Stimulated activated CD8-positive, alpha-beta memory T cell treated with anti-CD3 and anti-CD28 coated beads, Interleukin-12 subunit alpha, Interleukin-12 subunit beta, amount 100 ng/mL, for 24 hours (primary cell): ENCODE measurements around the gene HDAC11.

ENCODE experiments used
- DNase-seq: peaks from one replicate; pipeline ENCODE4 v3.0.0-alpha.2; 2020; ENCODE audit errors: extremely low read depth

The HDAC11 gene

GRCh38 chr3:13543253-13543652 lies 63.1 kb downstream of the HDAC11 start:
- DNase-seq = no peak

- DNase-seq = peak; percentile 25
Measured at GRCh38 chr3:13544293-13544831, 64.3 kb downstream of the HDAC11 start.

DNA sequence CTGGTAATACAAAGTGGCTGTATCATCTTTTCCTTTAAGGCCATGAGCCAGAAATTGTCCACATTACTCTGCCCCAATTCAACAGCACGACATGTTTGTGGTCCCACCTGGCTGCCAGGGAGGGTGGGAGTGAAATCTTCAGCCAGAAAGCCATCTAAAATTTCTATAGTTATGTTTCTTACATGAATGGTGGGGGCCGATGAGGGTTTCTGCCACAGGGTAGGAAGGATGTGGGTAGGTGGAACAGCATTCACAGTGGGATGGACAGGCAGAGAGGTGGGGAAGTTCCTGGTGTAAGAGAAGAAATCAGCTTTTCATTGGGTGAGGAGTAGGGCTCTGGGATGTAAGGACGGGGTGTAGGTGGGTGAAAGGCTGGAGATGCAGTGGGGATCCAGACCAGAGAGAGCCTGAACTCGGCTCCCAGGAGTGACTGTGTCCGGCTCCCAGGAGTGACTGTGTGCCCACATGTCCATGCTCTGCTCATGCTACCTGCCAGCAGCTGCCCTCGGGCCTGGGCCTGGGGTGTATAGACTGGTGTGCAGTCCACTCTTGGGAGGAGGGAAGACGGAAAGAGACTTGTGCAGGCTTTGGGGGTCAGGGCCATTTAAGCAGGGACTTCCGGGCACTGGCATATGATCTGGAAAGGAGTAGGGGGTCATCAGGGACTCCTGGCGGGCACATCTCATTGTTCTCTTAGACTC lies 65.0 kb downstream of the HDAC11 start:
- DNase-seq = no peak

DNA sequence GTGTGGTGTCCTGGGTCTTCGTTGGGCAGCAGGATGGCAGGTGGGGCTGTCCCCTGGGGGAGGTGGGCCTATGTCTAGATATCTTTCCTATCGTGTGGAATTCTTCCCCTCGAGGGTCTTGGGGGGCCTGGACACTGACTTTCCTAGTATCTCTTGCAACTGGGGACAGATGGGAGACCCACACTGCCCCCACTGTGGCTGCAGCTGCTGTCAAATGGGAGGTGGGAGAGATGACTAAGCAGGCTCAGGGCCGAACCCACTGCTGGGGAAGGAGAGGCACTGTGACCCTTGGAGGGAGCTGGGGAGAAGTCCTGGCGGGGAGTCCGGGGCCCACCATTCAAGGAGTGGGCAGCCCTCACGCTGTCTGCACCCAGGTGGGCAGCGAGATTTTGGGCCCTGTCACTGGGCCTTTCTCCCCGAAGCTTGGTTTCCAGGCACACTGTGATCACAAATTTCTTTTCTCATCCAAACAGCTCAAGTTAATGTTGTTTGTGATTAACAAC lies 65.9 kb downstream of the HDAC11 start:
- DNase-seq = no peak

- no peak for DNase-seq
Measured at GRCh38 chr3:13546667-13547171, 66.6 kb downstream of the HDAC11 start.

GRCh38 chr3:13547591-13548371 lies 67.7 kb downstream of the HDAC11 start:
- DNase-seq = no peak

DNA sequence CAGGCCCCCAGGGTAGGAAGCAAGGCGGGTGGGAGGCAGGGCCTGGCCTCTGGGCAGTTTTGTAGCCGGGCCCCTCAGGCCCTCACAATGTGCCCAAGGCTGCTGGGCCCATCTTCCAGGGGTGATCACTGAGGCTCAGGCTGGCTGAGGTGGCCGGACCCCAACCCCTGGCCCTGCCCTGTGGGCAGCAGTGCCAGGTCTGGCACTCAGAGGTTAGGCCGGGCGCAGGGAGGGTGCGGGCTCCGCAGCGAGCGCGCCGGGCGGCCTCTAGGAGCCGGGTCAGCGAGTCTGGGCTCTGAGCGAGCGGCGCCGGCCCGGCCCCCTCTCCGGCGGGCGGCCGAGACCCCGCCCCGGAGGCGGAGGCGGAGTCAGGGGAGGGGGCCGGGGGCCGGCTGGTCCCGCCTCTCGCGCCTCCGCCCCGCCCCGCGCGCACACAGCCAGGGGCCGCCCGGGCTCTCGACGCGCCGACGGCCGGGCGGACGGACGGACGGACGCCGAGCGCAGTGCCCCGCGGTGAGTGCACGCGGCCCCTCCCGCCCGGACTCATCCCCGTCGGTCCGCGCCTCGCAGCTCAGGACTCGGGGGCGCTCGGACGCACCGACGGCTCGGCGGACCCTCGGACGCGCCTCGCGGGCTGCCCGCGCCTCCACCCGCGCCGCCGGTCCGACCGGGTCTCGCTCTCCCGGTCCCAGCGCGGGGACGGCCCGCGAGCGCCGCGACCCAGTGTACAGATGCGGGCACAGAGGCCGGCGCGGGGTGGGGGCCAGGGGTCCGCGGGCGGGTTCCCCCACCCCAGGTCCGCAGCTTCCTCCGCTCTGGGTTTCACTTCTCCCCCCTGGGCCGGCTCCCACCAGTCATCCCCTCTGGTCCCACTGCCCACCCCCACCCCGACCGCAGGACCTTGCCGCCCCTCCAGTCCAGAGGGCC lies 68.9 kb downstream of the HDAC11 start, which contains the start of gene FBLN2:
FBLN2 (plus strand) TSS at position 430 of the 927 bp plus-strand sequence. CDS start 21,231 bp downstream, outside the sequence.
- DNase-seq = no peak

GRCh38 chr3:13549623-13550422 lies 69.7 kb downstream of the HDAC11 start:
- DNase-seq = no peak

DNA sequence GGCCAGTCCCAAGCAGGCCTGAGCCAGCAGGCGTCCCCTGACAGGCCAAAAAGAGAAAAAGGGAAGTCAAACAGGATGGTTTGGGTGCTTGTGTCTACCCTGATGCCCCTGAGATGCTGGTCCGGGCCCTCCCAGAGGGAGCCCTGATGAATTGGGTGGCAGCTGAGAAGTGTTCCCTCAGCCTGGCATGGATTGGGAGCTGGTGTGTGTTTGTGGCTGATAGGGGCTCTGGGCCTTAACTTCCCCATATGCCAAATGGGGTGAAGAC lies 70.3 kb downstream of the HDAC11 start:
- no peak for DNase-seq

DNA sequence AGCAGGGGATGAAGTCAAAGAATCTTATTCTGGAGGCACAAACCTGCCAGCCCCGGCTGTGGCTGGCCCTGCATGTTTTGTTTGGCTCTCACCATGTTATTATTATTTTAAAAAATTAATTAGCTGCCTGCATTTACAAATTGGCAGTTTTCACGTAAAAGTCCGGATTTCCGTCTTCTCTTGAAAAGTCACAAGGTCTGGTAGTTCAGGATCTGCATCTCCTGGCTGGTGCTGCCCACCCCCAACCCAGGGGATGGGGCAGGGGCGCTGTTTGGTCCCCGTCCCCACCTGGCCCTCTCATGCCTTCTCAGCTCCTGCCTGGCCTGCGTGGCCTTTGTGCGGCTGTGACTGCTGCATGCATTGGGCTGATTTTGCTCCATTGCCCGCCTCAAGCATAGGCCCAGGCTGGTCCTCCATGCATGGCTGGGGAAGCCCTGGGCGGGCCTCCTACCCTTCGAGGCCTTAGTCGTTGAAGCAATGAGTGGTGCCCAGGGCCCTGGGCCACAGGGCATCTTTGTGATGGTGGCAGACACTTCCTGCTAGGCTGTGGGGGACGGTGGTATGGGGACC lies 70.8 kb downstream of the HDAC11 start:
- DNase-seq = no peak

- no peak for DNase-seq
Measured at GRCh38 chr3:13552857-13553652, 72.9 kb downstream of the HDAC11 start.

DNA sequence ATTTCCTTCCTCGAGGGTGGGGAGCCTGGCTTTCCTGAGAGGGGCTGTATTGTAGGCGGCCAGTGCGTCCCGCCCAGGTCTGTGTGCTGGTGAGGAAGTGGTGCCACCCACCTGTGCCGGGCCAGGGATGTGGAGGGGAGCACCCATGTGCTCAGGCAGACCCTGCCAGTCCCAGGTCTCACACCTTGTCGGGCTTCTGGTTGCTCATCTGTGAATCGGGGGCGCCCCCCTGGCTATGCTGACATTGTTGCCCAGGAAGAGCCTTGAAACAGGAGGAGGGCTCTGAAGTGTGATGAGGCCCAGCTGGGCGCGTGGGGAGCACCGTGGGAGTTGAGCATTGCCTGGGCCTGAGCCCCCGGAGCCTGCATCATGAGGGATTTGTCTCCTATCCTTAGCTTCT lies 73.6 kb downstream of the HDAC11 start:
- DNase-seq = no peak

GRCh38 chr3:13555753-13556152 lies 75.6 kb downstream of the HDAC11 start:
- no peak for DNase-seq
